Measurements from ENCODE around the gene ZNF687.

Gene ZNF687

DNA sequence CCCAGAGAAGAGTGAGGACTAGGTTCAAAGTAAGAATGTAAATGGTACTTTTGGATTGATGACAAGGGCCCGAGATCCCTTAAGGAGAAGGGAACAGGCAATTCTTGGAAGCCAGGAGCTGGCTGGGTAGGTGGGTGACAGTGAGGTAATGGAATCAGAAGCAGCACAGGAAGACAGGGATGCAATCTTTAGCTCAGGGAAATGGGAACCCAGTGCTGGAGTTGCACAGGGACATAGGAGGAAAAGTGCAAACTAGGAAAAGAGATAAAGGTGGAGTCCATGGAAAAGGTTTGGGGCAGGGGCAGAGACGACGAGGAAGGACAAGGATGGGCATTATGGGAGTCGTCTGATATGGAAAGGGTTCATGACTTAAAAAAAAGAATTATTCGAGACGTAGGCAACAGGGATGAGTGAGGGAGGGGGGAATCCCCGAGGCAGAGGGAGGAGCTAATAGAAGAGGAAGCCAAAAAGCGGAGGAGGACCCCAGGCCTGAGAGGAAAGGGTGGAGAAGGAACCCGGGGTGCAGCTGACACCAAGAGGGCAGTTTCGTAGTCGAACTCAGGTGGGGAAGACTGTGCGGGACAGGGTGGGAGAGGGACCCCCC, 44.6 kb downstream of the ZNF687 start:
- Histone ChIP-seq H3K9me3 (ENCODE audit: insufficient read depth, low read length) (no peaks in the 10 kb centered on the region), H3K4me3 (ENCODE audit: insufficient read length, low read depth) (peak overlapping the region; percentile 80), H3K9ac (ENCODE audit: insufficient read length, low read depth) (peak overlapping the region; percentile 80), H3K4me1 (ENCODE audit: insufficient read depth, insufficient read length) (no peaks in the 10 kb centered on the region), H3K36me3 (ENCODE audit: insufficient read depth, insufficient read length, low read length) (peaks cover 32% of the 10 kb centered on the region), H3K27me3 (ENCODE audit: insufficient read depth, insufficient read length) (no peaks in the 10 kb centered on the region)
- DNase-seq (ENCODE audit: low read depth, low spot score) = no peak
- TF ChIP-seq SUZ12 (IDR thresholded peaks at IDR 0.05; ENCODE audit: extremely low read depth, insufficient read depth, insufficient read length) (no peak), YY1 (IDR thresholded peaks at IDR 0.05; ENCODE audit: insufficient read depth, insufficient read length) (no peak), ZNF274 (IDR thresholded peaks at IDR 0.05; ENCODE audit: low read depth, low read length) (no peak)

DNA sequence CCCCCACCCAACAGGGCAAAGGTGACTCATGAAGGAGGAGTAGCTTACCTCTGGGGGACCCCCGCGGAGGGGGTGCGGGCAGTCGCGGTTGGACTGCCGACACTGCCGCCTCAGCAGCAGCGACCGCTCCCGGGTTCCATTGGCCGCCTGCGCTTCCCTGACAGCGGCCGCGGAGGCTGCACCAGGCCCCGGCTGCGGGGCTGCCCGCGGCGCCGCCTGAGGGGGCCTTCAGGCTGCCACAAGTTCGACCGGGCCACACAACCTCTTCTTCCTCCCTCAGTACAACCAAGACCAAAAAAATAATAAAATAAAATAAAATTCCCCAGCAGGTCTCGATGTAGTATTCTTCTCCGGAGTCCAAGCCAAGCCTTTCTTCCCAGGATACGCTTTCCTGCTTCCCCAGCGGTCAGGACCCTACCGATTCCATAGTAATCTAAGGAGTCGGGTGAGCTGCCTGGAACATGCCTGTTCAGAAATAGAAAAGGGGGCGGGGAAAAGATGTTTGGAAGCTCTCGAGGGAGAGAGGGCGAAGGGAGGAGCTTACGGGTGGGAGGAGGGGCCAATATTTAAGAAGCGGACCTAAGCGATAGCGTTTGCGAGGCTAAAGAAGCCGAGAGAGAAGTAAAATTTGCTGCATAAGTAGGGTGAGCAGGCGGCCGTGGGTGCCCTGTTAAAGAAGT, 45.3 kb downstream of the ZNF687 start, which contains the start of gene PI4KB:
TSS of gene PI4KB (minus strand) at position 194 of the 680 bp plus-strand sequence. CDS start 10,935 bp downstream, outside the sequence.
- H3K36me3 ChIP-seq (ENCODE audit: insufficient read depth, insufficient read length, low read length) = peaks cover 26% of the 10 kb centered on the region
- H3K9me3 ChIP-seq (ENCODE audit: insufficient read depth, low read length) = no peaks in the 10 kb centered on the region
- DNase-seq (ENCODE audit: low read depth, low spot score) = peak; percentile 100
- no peaks in the 10 kb centered on the region for H3K4me1 ChIP-seq (ENCODE audit: insufficient read depth, insufficient read length)
- H3K27me3 ChIP-seq (ENCODE audit: insufficient read depth, insufficient read length) = no peaks in the 10 kb centered on the region
- peak within 1 kb of the TSS; percentile 88 for H3K9ac ChIP-seq (ENCODE audit: insufficient read length, low read depth)
- H3K4me3 ChIP-seq (ENCODE audit: insufficient read length, low read depth) = peak within 1 kb of the TSS; percentile 80
- no peak for TF ChIP-seq SUZ12 (IDR thresholded peaks at IDR 0.05; ENCODE audit: extremely low read depth, insufficient read depth, insufficient read length)
- no peak for TF ChIP-seq YY1 (IDR thresholded peaks at IDR 0.05; ENCODE audit: insufficient read depth, insufficient read length)
- TF ChIP-seq ZNF274 (IDR thresholded peaks at IDR 0.05; ENCODE audit: low read depth, low read length) = no peak

DNA sequence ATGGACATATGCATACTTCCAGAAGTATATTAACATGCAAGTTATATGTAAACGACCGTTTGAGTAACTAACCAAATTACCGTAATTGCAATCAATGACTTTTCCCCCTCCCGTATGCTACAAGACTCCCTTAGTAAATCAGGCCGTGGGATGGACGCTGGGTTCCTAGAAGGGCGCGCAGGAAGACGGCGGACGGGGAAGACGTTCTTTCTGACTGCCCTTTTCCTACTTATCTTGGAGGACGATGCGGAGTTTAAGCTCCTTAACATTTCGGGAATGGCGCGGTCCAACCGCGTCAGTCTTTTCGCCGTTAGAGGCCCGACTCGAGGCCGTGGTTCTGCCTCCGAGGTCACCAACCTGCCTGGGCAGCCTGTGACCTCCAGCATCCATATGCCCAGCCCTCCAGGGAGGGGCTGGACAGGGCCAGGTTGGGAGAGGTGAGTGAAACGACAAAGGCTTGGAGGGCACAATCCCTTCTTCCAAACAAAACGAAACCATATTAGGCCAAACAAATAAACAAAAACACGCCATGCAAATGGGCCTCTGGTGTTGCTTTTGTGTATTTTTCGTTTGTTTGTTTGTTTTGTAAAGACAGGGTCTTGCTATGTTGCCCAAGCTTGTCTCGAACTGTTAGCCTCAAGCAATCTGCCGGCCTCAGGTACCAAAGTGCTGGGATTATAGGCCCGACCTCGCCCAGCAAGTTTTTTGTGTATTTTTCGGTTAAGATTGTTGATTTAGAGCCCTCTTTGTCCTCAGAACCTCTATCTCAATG, 46.0 kb downstream of the ZNF687 start:
- TF ChIP-seq SUZ12 (IDR thresholded peaks at IDR 0.05; ENCODE audit: extremely low read depth, insufficient read depth, insufficient read length) (no peak), YY1 (IDR thresholded peaks at IDR 0.05; ENCODE audit: insufficient read depth, insufficient read length) (no peak), ZNF274 (IDR thresholded peaks at IDR 0.05; ENCODE audit: low read depth, low read length) (no peak)
- peak overlapping the region; percentile 80 for H3K4me3 ChIP-seq (ENCODE audit: insufficient read length, low read depth)
- no peaks in the 10 kb centered on the region for H3K27me3 ChIP-seq (ENCODE audit: insufficient read depth, insufficient read length)
- peaks cover 19% of the 10 kb centered on the region for H3K36me3 ChIP-seq (ENCODE audit: insufficient read depth, insufficient read length, low read length)
- DNase-seq (ENCODE audit: low read depth, low spot score) = no peak
- H3K9me3 ChIP-seq (ENCODE audit: insufficient read depth, low read length) = no peaks in the 10 kb centered on the region
- no peaks in the 10 kb centered on the region for H3K4me1 ChIP-seq (ENCODE audit: insufficient read depth, insufficient read length)
- peak overlapping the region; percentile 88 for H3K9ac ChIP-seq (ENCODE audit: insufficient read length, low read depth)

GRCh38 chr1:151334822-151335221, 52.7 kb downstream of the ZNF687 start:
- TF ChIP-seq SUZ12 (IDR thresholded peaks at IDR 0.05; ENCODE audit: extremely low read depth, insufficient read depth, insufficient read length) (no peak), YY1 (IDR thresholded peaks at IDR 0.05; ENCODE audit: insufficient read depth, insufficient read length) (no peak), ZNF274 (IDR thresholded peaks at IDR 0.05; ENCODE audit: low read depth, low read length) (no peak)

DNA sequence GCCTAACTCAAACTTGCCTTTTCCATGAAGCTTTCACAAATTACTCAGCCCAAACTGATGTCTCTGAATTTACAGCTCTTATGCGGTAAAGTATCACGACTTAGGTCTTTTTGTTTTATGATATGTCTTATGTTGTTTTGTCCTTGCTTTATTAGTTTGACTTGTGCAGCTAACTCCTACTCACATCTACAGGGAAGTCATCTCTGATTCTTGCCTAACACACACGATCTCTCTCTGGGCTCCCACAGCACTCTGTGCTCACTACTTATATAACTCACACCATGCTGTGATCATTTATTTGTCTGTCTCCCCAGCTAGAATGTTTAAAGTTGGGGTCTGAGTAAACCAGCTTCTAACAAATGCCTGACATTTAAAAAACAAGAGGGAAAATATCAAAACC, 54.5 kb downstream of the ZNF687 start:
- no peaks in the 10 kb centered on the region for H3K27me3 ChIP-seq (ENCODE audit: insufficient read depth, insufficient read length)
- H3K9ac ChIP-seq (ENCODE audit: insufficient read length, low read depth) = no peak overlapping the region
- H3K9me3 ChIP-seq (ENCODE audit: insufficient read depth, low read length) = no peaks in the 10 kb centered on the region
- TF ChIP-seq ZNF274 (IDR thresholded peaks at IDR 0.05; ENCODE audit: low read depth, low read length) = no peak
- TF ChIP-seq SUZ12 (IDR thresholded peaks at IDR 0.05; ENCODE audit: extremely low read depth, insufficient read depth, insufficient read length) = no peak
- no peak for TF ChIP-seq YY1 (IDR thresholded peaks at IDR 0.05; ENCODE audit: insufficient read depth, insufficient read length)
- H3K4me1 ChIP-seq (ENCODE audit: insufficient read depth, insufficient read length) = no peaks in the 10 kb centered on the region
- H3K4me3 ChIP-seq (ENCODE audit: insufficient read length, low read depth) = no peak overlapping the region
- no peaks in the 10 kb centered on the region for H3K36me3 ChIP-seq (ENCODE audit: insufficient read depth, insufficient read length, low read length)
- DNase-seq (ENCODE audit: low read depth, low spot score) = no peak

More at GRCh38 chr1:151334822-151335221, 52.7 kb downstream of the ZNF687 start:
- no peaks in the 10 kb centered on the region for H3K9me3 ChIP-seq (ENCODE audit: insufficient read depth, low read length)
- H3K4me3 ChIP-seq (ENCODE audit: insufficient read length, low read depth) = no peak overlapping the region
- H3K9ac ChIP-seq (ENCODE audit: insufficient read length, low read depth) = no peak overlapping the region
- H3K4me1 ChIP-seq (ENCODE audit: insufficient read depth, insufficient read length) = no peaks in the 10 kb centered on the region
- no peak for DNase-seq (ENCODE audit: low read depth, low spot score)
- no peaks in the 10 kb centered on the region for H3K27me3 ChIP-seq (ENCODE audit: insufficient read depth, insufficient read length)
- H3K36me3 ChIP-seq (ENCODE audit: insufficient read depth, insufficient read length, low read length) = no peaks in the 10 kb centered on the region

DNA sequence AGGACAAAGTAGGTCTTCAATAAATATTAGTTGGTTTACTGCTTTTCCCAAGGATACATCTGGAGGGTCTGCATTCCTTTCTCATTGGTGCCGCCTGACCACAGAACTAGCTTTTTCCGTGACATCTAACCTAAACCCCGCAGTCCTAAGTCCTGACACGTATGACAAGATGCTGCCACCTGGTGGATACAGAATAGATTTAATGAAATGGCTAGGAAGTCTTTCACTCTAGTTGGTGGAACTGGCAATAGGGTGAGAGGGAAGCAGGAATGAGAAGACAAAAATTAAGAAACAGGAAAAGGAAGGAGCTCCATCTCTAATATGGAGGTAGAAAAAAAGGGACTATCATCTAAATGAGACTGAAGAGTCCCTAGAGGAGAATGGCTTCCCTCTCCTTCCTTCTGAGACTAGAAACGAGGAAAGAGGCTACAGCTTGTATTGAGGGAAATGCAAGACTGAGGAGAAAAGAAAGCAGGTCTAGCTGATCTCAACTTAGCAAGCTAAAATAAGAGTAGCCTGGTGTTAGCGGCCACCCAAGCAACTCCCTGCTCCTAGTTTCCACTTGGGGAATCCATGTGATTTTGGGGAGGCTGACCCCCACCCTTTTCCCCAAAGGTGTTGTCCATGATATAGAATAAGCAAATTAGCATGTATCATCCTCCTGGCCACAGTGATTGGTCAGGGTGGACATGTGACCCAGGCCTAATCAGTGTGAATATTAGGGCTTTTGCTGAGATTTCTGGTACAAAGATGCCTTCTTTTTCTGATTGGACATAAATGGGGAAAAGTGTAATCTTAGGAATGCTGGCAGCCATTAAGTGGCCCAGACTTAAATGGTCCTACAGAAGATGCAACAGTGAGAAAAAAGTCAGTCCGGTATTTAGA, 59.0 kb downstream of the ZNF687 start:
- peaks cover 7% of the 10 kb centered on the region for H3K4me1 ChIP-seq (ENCODE audit: insufficient read depth, insufficient read length)
- peak; percentile 85 for DNase-seq (ENCODE audit: low read depth, low spot score)
- no peak for TF ChIP-seq SUZ12 (IDR thresholded peaks at IDR 0.05; ENCODE audit: extremely low read depth, insufficient read depth, insufficient read length)
- TF ChIP-seq ZNF274 (IDR thresholded peaks at IDR 0.05; ENCODE audit: low read depth, low read length) = no peak
- no peak for TF ChIP-seq YY1 (IDR thresholded peaks at IDR 0.05; ENCODE audit: insufficient read depth, insufficient read length)
- no peaks in the 10 kb centered on the region for H3K27me3 ChIP-seq (ENCODE audit: insufficient read depth, insufficient read length)
- peaks cover 41% of the 10 kb centered on the region for H3K36me3 ChIP-seq (ENCODE audit: insufficient read depth, insufficient read length, low read length)
- no peak overlapping the region for H3K4me3 ChIP-seq (ENCODE audit: insufficient read length, low read depth)
- H3K9ac ChIP-seq (ENCODE audit: insufficient read length, low read depth) = no peak overlapping the region
- H3K9me3 ChIP-seq (ENCODE audit: insufficient read depth, low read length) = no peaks in the 10 kb centered on the region

Measured in NT2/D1 (cell line).